GM12801 (cell line): ENCODE results near the gene NLRP1.

Source experiments
- CTCF ChIP-seq: IDR thresholded peaks from one replicate; pipeline ENCODE4 v1.5.1; 2011; ENCODE audit warnings: control low read depth; ENCODE audit not compliant: insufficient read length; ENCODE audit errors: extremely low read depth

Gene NLRP1

GRCh38 chr17:5533486-5534315, 50.6 kb downstream of the NLRP1 start:
- no peak for TF ChIP-seq CTCF

- TF ChIP-seq CTCF = no peak
Observed at GRCh38 chr17:5532581-5532980, 51.7 kb downstream of the NLRP1 start.

GRCh38 chr17:5531085-5531418, 53.3 kb downstream of the NLRP1 start:
- no peak for TF ChIP-seq CTCF

- no peak for TF ChIP-seq CTCF
Observed at GRCh38 chr17:5530265-5531084, 53.8 kb downstream of the NLRP1 start.

GRCh38 chr17:5527601-5528250, 56.6 kb downstream of the NLRP1 start:
- TF ChIP-seq CTCF = no peak

- TF ChIP-seq CTCF = no peak
Observed at GRCh38 chr17:5526821-5527598, 57.3 kb downstream of the NLRP1 start.

- TF ChIP-seq CTCF = no peak
Observed at GRCh38 chr17:5523249-5523648, 61.1 kb downstream of the NLRP1 start.
